Urothelium cell line (cell line): ENCODE results near the gene CUBN.

ENCODE experiments used
- DNase-seq: peaks from one replicate; pipeline ENCODE4 v3.0.0; 2011; ENCODE audit warnings: low spot score, mixed read lengths
- FAIRE-seq: peaks from 2 replicates; lab custom pipeline; 2011; peaks lifted over from hg19 to GRCh38; lab: Jason Lieb, UNC

Gene CUBN

DNA sequence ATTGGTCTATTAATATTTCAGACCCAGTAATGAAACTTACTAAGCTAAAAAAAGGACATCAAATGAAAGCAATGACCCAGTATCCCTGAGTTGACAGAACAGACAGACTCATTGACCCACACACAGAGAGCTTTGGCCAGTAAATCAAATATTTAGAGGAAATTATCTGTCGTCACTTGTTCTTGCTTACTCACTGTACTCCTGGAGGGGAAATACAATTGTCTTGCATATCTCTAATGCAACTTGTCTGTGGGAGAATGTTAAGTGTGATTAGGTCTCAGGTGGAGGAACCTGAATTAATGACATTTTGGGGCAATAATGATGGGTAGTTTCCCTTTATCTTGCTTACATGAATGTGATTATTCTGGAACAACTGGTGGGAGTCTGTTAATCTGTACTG is 80.4 kb downstream of the CUBN start:
- FAIRE-seq, result no peak
- no peak for DNase-seq

DNA sequence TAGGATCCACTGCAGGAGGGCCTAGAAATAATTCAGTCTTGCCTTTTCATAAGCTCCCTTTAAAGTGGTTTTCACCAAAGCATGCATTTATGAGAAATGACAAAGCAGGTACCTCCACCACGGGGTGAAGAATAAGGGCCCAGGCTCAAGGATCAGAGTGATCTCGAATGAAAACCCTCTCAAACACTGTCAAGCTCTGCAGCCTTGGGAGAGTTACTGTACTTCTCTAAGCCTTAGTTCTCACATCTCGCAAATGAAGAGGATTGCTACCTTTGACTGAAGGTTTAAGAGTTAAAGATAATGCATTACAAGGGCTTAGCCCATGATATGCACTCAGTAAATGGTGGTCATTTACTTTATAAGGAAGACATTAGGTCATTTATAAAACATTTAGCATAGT is 81.7 kb downstream of the CUBN start:
- FAIRE-seq (no peak), DNase-seq (no peak)

DNA sequence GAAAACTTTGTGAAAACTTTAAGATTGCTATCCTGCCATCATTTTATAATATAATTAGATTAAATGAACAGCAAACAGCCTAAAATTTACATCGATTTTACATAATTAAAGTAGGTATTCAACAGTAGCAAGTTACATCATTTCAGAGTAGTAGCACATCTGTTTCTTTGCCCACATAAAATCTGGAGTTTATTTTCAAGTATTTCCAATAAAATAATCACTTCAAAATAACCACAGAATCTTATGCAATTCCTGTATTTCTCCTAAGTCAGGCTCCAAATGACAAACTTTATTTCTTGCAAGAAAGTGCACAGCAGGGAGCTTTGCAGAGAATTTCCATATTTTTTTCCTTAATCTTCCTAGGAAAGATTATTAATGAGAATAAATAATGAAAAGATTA is 82.6 kb downstream of the CUBN start:
- FAIRE-seq (no peak), DNase-seq (no peak)

DNA sequence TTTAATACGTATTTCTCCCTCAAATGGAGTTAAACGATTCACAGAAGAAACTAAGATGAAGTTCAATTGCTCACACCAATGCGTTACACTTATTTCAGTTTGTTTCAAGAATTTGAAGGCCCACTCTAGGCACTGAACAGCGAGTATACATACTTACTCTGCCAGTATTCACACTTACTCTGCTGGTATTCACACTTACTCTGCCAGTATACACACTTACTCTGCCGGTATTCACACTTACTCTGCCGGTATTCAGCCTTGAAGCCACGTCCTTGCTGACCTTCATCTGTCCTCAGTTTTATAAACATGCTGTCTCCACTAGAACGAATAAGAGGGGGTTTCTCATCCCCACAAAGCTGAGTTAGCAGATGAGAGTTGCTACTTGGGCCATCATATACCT is 86.0 kb downstream of the CUBN start:
- DNase-seq (no peak), FAIRE-seq (no peak)

DNA sequence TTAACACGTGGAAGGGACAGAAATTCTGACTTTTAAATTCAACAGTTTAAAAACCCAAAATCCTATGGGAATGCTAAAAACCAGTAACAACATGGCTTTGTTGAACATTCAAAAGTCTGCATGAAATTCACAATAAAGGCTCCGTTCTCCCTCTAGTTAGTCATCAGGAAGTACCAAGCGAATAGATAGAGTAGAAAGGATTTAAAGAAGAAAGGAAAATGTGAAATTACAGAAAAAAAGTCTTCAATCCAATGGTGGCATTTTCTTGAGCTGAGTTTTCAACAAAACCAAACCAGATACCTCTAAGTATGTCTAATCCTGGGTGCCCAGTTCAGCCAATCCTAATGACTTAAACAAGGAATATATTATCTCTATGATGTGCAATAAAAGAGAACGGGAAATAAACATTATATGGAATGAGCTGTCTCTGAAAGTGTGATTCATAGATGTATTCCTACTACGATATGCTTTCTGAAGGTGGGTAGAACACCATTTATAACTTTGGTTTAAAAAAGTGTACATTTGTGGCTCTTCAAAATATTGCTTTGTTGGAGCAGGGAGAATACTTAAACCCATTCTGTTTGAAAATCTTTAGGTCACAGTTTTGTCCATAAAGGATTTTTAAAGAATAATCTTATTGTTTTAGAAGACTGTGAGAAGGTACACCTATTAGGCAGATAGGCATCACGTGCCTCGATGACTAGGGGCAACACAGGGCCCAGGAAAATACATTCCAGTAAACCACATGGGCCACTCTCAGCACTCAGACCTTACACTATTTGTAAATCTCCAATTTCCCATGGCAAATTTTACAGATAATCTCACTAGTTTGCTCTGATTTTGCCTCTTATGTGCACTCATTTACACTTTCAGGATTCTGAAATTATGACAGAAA is 87.7 kb downstream of the CUBN start:
- FAIRE-seq, result no peak
- no peak for DNase-seq

DNA sequence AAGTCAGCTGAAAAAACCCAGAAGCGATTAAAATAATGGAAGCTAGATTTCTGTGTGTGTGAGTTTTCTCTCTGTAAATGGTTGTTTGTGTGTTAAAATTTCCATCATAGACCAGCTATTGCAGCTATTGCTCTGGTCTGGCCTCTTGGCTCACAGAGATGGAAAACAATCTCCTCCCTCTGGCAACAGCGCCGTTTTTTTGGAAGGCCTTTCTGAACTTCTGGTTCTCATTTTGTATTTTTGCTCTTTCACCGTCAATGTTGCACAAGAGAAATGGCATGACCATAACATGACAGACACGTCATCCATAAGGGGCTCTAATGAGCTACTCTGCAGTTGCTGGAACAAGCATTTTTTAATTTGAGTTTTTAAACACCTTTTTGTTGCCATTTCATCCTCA is 91.0 kb downstream of the CUBN start:
- DNase-seq (no peak), FAIRE-seq (no peak)

DNA sequence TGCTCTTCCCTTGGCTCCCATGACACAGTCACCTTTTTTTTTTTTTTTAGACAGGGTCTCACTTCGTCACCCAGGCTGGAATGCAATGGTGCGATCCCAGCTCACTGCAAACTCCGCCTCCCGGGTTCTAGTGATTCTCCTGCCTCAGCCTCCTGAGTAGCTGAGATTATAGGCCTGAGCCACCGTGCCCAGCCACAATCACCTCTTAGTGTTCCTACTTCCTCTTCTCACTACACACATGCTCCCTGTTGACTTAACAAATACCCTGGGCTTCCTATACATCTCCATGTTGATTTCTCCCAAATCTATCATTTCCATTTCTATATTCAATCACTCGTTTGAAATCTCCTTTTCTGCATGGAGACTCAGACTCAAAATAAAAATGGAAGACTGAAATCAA is 91.7 kb downstream of the CUBN start:
- DNase-seq (no peak), FAIRE-seq (no peak)

DNA sequence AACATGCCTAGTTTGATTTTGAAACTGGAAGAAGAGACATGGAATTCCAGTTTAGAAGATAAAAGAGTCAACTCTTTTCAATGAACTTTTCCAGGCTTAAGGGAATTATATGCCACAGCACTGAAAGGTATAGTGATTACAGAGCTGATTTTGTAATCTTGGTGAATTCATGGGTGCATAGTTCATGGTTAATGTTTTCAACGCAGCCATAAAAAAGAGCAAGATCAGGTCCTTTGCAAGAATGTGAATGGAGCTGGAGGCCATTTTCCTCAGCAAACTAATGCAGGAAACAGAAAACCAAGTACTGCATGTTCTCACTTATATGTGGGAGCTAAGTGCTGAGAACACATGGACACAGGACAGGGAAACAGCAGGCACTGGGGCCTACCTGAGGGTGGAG is 94.2 kb downstream of the CUBN start:
- no peak for DNase-seq
- FAIRE-seq, result no peak

DNA sequence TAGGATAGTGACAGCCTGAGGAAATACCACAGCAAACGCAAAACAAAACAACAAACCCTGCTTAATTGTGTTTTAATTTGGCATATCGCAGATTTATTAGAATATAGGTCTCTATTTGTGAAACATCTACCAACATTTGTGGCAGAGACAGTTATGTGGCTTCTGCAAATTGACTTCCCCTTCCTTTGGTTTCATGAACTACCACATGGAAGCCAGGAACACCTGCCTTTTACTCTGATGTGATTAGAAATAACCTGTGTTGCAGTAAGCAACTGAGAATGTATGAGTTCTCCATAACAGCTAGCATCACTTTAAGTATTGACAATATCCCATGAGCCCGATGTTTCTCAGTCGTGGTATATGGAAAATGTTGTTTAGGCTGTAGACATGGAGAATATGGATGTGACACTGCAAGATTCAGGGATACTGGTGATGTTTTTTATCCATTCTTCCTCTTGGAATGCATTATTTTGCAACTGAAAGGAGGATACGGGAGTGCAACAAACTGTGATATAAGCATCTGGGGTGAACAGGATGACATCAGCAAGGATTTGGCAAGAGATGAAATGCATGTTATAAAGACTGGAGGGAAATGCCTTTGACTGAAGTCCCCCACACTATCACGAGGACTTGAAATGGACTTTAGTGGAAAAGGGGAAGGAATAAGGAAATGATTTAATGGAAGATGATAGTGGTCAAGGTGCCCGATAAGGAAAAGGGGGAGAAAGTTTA is 95.9 kb downstream of the CUBN start:
- FAIRE-seq (no peak), DNase-seq (no peak)

DNA sequence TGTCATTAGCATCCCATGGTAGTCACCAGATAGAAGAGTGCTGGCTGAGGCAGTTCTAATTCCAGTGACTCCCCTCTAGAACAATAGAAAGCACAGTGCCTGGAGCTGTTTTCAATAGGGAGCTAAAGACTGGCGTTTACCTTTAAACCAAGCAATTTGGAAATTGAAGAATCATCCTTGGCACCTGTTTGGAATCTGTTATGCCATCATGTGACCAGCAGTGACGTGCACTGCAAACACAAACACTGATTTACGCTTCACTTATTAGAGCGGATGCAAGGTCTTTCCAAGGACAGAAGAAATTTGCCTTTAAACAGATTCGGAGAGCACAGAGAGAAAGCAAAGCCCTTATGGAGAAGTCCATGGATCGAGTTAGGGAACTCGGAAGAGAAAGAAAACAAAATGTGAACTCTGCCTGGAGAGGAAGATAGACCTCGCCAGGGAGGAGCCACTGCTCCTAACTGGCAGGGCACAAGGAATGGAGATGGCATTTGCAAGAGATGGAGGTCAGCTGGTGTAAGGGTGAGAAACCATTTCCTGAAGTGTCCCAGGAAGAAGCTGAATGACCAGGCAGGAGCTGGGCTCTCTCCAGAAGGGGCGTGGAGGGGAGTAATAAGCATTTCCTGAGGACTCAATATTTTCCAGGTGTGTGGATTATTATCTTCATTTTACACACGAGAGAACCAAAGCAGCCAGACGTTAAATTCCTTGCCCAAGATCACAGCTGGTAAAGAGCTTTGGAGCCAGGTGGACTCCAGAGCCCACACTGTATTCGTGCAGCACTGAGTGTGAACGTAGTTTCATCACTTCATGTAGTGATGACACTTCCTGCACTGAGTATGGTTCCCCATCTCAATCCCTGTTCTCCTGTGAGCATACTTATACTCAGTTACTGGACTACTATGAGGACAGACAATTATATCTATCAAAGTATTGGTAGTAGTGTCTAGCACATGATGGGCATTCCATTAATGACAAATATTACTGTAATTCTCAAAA is 97.7 kb downstream of the CUBN start:
- FAIRE-seq (no peak), DNase-seq (no peak)

DNA sequence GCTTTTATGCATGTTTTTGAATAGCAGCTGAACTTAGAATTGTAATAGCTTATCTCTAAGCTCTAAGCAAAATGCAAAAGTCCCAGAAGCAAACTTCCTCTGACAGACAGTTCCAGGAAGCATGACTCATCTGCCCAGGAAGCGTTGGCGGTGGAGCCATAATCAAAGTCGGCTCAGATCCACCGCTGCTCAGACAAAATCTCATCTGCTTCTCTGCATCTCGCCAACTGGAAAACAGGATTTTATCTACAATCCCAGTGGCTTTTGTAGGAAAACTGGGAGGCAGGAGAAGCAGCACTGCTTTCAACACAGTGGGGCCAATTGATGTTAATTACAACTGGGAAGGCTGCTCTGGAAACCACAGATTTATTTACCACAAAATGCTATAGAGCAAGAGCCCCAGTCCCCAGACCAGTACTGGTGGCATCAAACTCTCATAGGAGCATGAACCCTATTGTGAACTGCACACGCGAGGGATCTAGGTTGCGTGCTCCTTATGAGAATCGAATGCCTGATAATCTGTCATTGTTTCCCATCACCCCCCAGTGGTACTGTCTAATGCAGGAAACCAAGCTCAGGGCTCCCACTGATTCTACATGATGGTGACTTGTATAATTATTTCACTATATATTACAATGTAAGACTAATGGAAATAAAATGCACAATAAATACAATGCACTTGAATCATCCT is 99.9 kb downstream of the CUBN start:
- peak; percentile 73 for DNase-seq
- no peak for FAIRE-seq

DNA sequence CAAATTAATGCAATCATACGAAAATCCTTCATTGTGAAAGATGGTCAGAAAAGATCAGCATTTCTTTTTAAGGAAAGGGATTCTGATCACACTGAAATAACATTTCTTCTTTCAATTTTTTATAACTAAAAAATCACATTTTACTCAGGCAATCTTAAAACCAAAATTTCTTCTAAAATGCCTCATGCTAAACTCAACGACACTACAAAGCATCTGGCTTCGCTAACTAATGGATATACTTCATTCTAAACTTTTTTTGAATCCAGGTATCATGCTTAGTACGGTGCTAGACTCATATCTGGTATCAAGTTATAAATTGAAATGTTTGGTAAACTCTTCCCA is 100.4 kb downstream of the CUBN start:
- FAIRE-seq (no peak), DNase-seq (no peak)

DNA sequence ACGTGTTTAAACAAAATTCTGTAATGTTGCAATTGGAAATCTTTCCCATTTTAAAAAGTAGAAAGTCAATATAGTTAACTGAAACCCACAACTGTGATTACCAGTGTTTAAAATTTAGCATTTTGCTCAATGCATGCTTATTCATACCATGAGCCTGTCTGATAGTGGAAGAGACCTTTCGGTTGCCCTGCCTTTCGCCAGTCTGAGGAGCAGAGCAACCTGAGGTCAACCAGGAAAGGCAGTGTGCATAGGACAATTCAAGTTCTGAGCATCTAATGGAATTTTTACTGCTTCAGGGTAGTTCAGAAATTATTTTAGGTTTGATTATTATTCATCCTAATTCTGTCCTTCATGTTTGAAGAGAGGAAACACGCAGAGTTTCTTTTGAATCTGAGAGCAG is 100.8 kb downstream of the CUBN start:
- DNase-seq, result no peak
- no peak for FAIRE-seq

DNA sequence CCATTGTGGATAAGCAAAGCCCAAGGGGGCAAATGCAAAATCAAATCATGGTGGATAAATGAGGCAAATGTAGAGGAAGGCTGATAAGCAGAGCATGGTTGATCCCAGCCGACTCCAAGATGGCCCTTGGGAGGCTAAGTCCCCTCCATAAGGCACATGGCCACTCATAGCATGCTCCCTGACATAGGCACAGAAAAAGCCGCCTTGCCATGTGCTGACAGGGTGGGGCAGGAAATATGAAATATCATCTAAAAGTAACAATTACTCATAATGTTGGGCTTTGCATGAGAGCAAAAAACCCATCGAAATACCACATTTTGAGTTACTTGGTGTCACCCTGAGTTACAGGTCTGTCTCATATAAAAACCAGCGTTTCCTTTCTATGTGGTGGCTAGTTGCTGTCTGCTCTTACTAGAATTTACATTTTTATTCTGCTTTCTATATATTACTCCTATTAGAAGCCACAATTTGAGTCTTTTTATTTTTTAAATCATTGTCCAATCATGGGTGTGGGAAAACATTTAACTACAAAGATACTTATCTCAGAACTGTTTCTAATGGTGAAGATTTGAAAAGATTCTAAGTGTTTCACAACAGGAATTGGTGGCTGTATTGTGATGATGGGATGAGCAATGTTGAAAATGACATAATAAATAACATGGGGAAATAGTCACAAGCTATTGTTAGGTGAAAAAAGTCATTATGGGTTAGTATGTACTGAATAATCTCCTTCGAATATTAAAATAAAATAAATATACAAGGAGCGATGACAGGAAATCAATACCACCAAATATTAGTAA is 102.7 kb downstream of the CUBN start:
- no peak for FAIRE-seq
- no peak for DNase-seq

DNA sequence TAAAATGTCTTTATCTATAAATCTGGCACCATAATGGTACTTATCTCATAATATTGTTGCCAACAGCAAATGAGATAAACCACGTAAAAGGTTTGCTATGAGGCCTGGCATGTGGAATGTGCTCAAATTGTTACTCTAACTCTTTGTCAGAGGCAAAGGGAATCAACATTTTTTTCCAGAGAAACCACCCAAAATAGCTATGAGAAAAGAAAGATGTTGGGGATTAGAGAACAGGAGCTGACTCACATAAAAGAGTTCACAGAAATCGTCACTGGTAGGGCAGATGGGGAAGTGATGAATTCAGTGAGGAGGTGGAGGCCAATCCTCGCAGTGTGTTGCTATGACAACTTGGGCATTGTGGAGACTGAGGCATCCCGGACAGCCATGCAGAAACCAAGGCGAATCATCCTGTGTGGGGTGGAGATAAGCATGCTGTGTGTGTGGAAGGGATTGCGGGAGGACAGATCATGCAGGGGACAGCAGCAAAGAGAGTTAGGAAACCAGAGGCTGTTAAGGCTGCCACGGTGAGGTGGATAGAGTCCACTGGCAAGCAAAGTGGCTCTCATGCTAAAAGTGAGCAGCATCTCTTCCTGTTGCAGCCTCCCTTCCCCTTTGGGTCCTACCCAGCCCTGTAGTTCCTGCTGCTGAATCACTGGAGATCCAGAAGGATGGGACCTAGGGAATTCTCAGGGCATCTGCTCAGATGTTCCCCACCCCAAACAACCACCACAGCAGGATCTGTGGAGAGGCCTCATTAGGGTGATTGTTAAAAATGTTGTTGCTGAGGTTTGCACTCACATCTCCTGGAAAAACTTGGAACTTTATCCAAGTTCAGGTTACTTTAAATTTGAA is 103.9 kb downstream of the CUBN start:
- DNase-seq (peak; percentile 69), FAIRE-seq (peak; percentile 88)

DNA sequence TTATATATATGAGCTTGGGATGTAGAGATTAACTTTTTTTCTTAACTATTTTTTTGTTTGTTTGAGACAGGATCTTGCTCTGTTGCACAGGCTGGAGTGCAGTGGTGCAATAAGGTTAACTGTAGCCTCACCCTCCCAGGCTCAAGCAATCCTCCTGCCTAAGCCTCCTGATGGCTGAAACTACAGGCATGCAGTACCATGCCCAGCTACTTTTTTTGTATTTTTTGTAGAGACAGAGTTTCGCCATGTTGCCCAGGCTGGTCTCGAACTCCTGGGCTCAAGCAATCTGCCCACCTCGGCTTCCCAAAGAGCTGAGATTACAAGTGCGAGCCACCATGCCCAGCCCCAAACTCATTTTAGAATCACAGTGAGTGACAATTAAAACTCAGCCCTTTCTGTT is 105.2 kb downstream of the CUBN start:
- FAIRE-seq, result no peak

DNA sequence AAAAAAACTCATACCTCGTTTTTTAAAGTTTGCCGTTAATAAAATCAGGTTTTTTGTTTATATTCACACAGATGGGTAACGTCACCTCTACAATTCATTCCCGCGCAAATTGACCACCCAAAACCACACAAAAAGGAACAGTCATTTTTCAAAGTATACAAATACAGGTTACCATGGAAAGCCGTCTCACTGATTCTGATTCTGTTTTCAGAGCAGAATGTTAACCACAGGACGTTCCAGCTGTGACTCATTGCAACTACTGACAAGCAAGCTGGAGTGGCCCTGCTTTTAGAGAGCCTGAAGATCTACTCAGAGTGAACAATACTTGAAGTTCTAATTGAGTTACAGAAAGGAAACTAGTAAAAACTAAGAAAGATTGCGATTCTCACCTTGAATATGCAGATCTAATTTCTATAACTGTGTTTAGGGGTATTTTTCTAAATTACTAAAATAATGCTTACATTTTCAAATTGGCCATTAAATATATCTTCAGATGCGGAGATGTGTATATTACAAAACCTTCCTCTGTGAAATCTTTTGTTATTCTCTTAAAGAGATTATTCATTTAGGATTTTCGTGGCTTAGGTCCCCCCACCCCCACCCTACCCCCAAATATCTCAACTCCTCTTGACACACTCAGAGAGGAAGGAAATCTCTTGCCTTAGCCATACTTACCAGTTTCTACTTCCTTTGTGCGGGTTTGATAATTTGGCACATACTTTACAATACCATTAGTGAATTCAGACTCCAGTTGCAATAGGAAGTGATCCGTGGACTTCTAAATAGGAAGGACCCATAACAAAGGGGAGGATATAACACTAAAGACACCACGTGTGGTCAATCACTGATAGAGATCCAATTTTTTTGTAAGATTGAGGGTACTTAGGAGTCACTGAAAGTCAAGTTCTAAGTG is 106.0 kb downstream of the CUBN start:
- FAIRE-seq (peak; percentile 50), DNase-seq (peak; percentile 86)

More for the DNA sequence above, 105.2 kb downstream of the CUBN start:
- DNase-seq, result no peak

DNA sequence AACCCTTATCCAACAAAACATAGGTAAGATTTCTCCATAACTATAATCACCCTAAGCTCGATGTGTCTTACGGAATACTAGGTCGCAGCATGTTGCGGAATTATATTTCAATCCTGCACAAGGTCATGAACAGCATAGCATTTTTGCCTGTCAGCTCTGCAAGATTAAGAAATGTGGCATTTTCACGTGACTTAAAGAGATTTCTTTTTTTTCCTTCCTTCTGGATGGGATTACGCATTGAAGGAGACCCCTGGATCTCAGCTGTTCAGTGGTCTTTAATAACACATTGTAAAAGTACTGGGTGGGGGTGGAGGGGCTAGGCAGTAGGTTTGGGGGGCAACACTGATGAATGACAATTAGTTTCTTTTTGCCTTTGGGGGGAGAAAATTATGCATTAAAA is 106.7 kb downstream of the CUBN start:
- DNase-seq (no peak), FAIRE-seq (no peak)
